Type B pancreatic cell (in vitro differentiated cells): ENCODE measurements around the gene ANKS1B. TPM values are rescaled to one million over a fixed set of nuclear protein-coding genes. Genes with fewer than 3 reads are reported as not detected.
A peak's percentile ranks its signal among the peaks of the same experiment; 100 is the strongest.

Experiments
- DNase-seq: peaks from one replicate; pipeline ENCODE4 v3.0.0; 2021; ENCODE audit warnings: mixed read lengths; ENCODE audit not compliant: unreplicated experiment; ENCODE audit errors: extremely low spot score
- H3K27ac Mint-ChIP-seq: 2 replicates; pipeline ENCODE4 v1.8.0; 2021; ENCODE audit warnings: mild to moderate bottlenecking, mixed read lengths
- H3K27me3 Mint-ChIP-seq: 2 replicates; pipeline ENCODE4 v1.8.0; 2021; ENCODE audit warnings: mixed read lengths
- H3K36me3 Mint-ChIP-seq: 2 replicates; pipeline ENCODE4 v1.8.0; 2021; ENCODE audit warnings: mixed read lengths
- H3K4me1 Mint-ChIP-seq: one replicate; pipeline ENCODE4 v1.8.0; 2021; ENCODE audit warnings: mixed read lengths; ENCODE audit not compliant: unreplicated experiment
- H3K4me3 Mint-ChIP-seq: 2 replicates; pipeline ENCODE4 v1.8.0; 2021; ENCODE audit warnings: mild to moderate bottlenecking, mixed read lengths
- H3K9me3 Mint-ChIP-seq: 2 replicates; pipeline ENCODE4 v1.8.0; 2021; ENCODE audit warnings: mixed read lengths
- total RNA-seq: library from RNA; stranded (reverse); gene quantifications from 2 replicates; pipeline ENCODE4 v1.2.1, GENCODE V29; 2021; ENCODE audit warnings: low replicate concordance
- TF ChIP-seq, protein P1 (sequence below): fragments of 200-600 bp; sonication (generic); conservative IDR thresholded peaks from 2 replicates; pipeline ENCODE4 v1.5.0; 2021; ENCODE audit warnings: antibody characterized with exemption, mild to moderate bottlenecking

ANKS1B gene
- total RNA-seq, 1 donor from 2014 or later = 4.7 TPM

DNA sequence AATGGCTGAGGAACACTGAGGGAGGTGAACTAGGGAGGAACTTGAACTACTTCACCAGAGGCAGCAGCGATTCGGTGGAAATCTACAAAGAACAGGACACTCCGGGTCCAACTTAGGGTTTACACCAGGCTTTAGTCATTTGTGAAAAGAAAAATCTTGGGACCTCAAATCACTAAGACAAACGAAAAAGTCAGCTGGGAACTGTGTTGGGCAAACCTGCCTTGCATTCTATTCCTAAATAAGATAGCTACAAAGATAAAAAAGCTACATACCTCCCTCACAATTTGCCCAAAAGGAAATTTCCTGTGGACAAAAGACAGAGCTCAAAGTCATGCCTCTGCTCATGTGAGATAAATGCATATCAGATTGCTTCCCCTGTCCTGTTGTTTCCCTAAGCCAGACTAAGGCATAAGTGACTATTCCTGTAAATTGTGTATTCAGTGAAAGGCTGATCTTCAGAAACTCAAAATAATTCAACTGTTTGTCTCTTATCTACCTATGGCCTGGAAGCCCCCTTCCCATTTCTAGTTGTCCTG is 1233.1 kb downstream of the ANKS1B start:
- Mint-ChIP-seq H3K36me3 (peaks cover 4% of the 10 kb centered on the region), H3K27me3 (peaks cover 14% of the 10 kb centered on the region), H3K9me3 (peaks cover 9% of the 10 kb centered on the region), H3K4me3 (no peak overlapping the region), H3K4me1 (peaks cover 22% of the 10 kb centered on the region), H3K27ac (no peak overlapping the region)
- no peak for DNase-seq
- TF ChIP-seq, protein P1, sequence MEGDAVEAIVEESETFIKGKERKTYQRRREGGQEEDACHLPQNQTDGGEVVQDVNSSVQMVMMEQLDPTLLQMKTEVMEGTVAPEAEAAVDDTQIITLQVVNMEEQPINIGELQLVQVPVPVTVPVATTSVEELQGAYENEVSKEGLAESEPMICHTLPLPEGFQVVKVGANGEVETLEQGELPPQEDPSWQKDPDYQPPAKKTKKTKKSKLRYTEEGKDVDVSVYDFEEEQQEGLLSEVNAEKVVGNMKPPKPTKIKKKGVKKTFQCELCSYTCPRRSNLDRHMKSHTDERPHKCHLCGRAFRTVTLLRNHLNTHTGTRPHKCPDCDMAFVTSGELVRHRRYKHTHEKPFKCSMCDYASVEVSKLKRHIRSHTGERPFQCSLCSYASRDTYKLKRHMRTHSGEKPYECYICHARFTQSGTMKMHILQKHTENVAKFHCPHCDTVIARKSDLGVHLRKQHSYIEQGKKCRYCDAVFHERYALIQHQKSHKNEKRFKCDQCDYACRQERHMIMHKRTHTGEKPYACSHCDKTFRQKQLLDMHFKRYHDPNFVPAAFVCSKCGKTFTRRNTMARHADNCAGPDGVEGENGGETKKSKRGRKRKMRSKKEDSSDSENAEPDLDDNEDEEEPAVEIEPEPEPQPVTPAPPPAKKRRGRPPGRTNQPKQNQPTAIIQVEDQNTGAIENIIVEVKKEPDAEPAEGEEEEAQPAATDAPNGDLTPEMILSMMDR = no peak

DNA sequence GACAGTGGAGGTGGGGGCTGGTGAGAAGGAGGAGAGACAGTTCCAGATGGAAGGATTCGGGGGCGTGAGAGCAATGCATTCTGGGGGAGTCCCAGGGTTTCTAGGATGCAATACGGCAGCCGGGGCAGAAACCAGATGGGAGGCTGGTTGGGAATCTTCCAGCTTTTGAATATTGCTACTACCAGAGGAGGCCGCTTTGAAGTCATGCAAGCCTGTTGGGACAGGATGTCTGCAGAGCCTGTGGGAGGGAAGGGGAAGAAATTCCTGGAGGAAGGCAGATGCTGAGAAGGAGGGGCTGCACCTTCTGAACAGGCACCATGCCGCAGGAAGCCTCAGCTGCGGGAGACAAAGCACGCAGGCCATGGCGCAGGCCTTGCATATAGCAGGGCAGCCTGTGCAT is 1234.2 kb downstream of the ANKS1B start:
- Mint-ChIP-seq H3K36me3 (no peaks in the 10 kb centered on the region), H3K27me3 (peaks cover 22% of the 10 kb centered on the region), H3K4me1 (peaks cover 27% of the 10 kb centered on the region), H3K4me3 (no peak overlapping the region), H3K9me3 (peaks cover 5% of the 10 kb centered on the region), H3K27ac (no peak overlapping the region)
- no peak for DNase-seq
- TF ChIP-seq, protein P1 = no peak

- no peak overlapping the region for H3K27ac Mint-ChIP-seq
- TF ChIP-seq, protein P1 = no peak
- no peak overlapping the region for H3K4me3 Mint-ChIP-seq
- peaks cover 5% of the 10 kb centered on the region for H3K9me3 Mint-ChIP-seq
- peaks cover 23% of the 10 kb centered on the region for H3K27me3 Mint-ChIP-seq
- H3K4me1 Mint-ChIP-seq = peaks cover 17% of the 10 kb centered on the region
- no peaks in the 10 kb centered on the region for H3K36me3 Mint-ChIP-seq
- no peak for DNase-seq
Measured at GRCh38 chr12:98748463-98748862, 1236.3 kb downstream of the ANKS1B start.

DNA sequence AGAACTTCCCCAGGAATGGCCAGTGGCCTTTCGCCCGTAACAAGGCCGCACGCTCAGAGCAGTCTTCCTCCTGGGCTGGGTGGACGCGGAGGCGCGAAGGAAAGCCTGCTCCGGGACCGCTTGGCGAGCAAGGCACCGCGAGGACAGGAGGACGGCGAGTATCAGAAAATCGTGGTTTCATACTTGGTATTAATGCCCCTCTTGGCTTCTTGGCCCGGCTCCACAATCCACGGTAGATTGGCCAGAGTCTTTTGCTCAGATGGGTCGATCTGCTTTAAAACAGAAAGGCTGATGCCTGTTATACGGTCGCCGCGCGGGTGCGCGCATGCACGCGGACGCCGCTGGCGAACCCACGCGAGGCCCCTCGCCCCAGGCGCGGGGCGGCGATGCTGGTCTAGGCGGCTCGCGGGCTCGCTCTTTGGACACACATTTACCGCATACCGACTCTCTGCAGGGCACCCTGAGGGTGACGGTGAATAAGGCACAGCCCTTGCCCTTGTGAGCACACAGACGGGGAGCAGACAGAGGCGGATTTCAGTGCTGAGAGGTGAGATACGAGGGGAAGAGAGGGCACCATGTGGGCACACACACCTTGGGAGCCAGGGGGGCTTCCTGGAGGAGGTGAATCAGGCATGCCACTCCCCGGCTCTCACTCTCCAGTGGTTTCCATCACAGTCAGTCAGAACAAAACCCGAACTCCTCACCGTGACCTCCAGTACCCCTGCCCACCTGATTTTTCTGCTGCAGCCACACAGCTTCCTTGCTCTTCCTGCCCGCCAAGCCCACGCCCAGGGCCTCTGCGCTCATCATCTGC is 1239.0 kb downstream of the ANKS1B start:
- Mint-ChIP-seq H3K36me3 (no peaks in the 10 kb centered on the region), H3K27ac (no peak overlapping the region), H3K4me3 (peak overlapping the region; percentile 58), H3K9me3 (peaks cover 5% of the 10 kb centered on the region), H3K4me1 (peaks cover 13% of the 10 kb centered on the region), H3K27me3 (peaks cover 35% of the 10 kb centered on the region)
- TF ChIP-seq, protein P1 = no peak
- no peak for DNase-seq

DNA sequence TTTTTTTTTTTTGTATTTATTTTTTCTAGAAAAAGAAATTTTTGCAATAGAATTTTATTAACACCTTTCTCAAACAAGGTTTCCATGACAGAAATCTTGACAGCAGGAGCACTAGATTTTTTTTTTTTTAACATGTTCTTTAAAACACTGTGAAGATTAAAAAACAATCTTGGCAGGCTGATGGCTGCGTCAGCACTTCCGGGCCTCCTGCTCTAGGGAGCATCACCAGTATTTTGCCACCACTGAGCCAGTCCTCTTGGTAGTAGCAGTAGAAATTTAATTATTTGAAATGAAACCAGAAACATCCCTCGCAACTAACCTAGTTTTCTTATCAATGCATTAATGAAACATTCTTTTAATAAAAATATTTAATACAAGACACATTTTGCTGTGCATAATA is 1240.1 kb downstream of the ANKS1B start:
- no peak overlapping the region for H3K4me3 Mint-ChIP-seq
- H3K27me3 Mint-ChIP-seq = peaks cover 35% of the 10 kb centered on the region
- H3K36me3 Mint-ChIP-seq = no peaks in the 10 kb centered on the region
- H3K27ac Mint-ChIP-seq = no peak overlapping the region
- DNase-seq = no peak
- TF ChIP-seq, protein P1 = no peak
- peaks cover 8% of the 10 kb centered on the region for H3K4me1 Mint-ChIP-seq
- peaks cover 1% of the 10 kb centered on the region for H3K9me3 Mint-ChIP-seq
